Measurements from ENCODE around the gene ATG5.

ATG5 gene

DNA sequence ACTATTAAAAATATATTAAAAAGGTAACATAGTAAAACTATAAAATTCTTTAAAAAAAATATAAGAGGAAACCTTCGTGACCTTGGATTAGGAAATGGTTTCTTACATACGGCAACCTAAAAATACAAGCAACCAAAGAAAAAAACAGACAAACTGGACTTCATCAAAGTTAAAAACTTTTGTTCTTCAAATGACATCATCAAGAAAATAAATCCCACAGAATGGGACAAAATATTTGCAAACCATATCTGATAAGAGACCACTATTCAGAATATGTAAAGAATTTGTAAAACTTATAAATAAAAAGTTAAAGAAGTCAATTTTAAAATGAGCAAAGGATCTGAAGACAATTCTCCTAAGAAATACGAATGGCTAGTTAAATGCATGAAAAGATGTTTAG, 110.0 kb downstream of the ATG5 start:
- no peak overlapping the region for H2AFZ ChIP-seq (ENCODE audit: low read length)
- no peak overlapping the region for H3K4me3 ChIP-seq (ENCODE audit: low read length, poor library complexity, severe bottlenecking)
- no peaks in the 10 kb centered on the region for H4K20me1 ChIP-seq (ENCODE audit: insufficient read depth, low read length, poor library complexity, severe bottlenecking)
- no peaks in the 10 kb centered on the region for H3F3A ChIP-seq (ENCODE audit: low read depth)
- H3K9me3 ChIP-seq (ENCODE audit: insufficient read depth, low read depth, low read length), result no peaks in the 10 kb centered on the region
- H3K79me2 ChIP-seq (ENCODE audit: insufficient read depth, low read length), result peaks cover 20% of the 10 kb centered on the region; the same call in 1 of the 2 replicates
- no peaks in the 10 kb centered on the region for H3K4me1 ChIP-seq (ENCODE audit: insufficient read depth, low read length, poor library complexity, severe bottlenecking)
- no peaks in the 10 kb centered on the region for H3K9me2 ChIP-seq (replicated peaks; ENCODE audit: low read depth, low read length)
- no peak overlapping the region for H3K4me2 ChIP-seq (ENCODE audit: low read depth, low read length, poor library complexity, severe bottlenecking)
- H3K27me3 ChIP-seq (ENCODE audit: insufficient read depth, low read length, poor library complexity, severe bottlenecking), result no peaks in the 10 kb centered on the region
- no peak overlapping the region for H3K9ac ChIP-seq (ENCODE audit: low read depth, low read length, poor library complexity, severe bottlenecking)
- no peaks in the 10 kb centered on the region for H3K36me3 ChIP-seq (ENCODE audit: insufficient read depth, low read length)
- TF ChIP-seq, protein P1, sequence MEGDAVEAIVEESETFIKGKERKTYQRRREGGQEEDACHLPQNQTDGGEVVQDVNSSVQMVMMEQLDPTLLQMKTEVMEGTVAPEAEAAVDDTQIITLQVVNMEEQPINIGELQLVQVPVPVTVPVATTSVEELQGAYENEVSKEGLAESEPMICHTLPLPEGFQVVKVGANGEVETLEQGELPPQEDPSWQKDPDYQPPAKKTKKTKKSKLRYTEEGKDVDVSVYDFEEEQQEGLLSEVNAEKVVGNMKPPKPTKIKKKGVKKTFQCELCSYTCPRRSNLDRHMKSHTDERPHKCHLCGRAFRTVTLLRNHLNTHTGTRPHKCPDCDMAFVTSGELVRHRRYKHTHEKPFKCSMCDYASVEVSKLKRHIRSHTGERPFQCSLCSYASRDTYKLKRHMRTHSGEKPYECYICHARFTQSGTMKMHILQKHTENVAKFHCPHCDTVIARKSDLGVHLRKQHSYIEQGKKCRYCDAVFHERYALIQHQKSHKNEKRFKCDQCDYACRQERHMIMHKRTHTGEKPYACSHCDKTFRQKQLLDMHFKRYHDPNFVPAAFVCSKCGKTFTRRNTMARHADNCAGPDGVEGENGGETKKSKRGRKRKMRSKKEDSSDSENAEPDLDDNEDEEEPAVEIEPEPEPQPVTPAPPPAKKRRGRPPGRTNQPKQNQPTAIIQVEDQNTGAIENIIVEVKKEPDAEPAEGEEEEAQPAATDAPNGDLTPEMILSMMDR (conservative IDR thresholded peaks at IDR 0.05; ENCODE audit: low read length), result no peak
- no peak for TF ChIP-seq EZH2phosphoT487 (IDR thresholded peaks at IDR 0.05; ENCODE audit: borderline replicate concordance)

DNA sequence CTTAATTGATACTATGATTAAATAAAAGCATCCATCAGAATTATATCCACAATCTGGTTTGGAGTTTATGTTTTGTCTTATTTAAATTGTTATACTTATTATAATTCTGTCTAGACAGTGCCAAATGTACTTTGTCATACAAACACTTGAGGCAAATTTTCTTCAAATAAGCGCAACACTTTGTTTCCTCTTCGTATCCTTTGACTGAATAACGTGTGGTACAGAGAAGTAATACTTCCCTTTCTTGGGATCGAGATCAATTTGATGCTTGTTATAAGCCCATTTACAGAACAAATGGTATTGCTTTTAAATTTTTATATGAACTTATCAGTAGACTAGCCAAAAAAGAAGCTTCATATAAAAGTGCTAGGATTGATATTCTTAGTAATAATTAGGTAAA, 111.0 kb downstream of the ATG5 start:
- H3K36me3 ChIP-seq (ENCODE audit: insufficient read depth, low read length), result no peaks in the 10 kb centered on the region
- no peaks in the 10 kb centered on the region for H3K4me1 ChIP-seq (ENCODE audit: insufficient read depth, low read length, poor library complexity, severe bottlenecking)
- no peak overlapping the region for H3K4me3 ChIP-seq (ENCODE audit: low read length, poor library complexity, severe bottlenecking)
- TF ChIP-seq, protein P1 (conservative IDR thresholded peaks at IDR 0.05; ENCODE audit: low read length), result no peak
- TF ChIP-seq EZH2phosphoT487 (IDR thresholded peaks at IDR 0.05; ENCODE audit: borderline replicate concordance), result no peak
- H3K9me2 ChIP-seq (replicated peaks; ENCODE audit: low read depth, low read length), result no peaks in the 10 kb centered on the region
- H3K9me3 ChIP-seq (ENCODE audit: insufficient read depth, low read depth, low read length), result no peaks in the 10 kb centered on the region
- H3K27me3 ChIP-seq (ENCODE audit: insufficient read depth, low read length, poor library complexity, severe bottlenecking), result no peaks in the 10 kb centered on the region
- peaks cover 13% of the 10 kb centered on the region; the same call in 1 of the 2 replicates for H3K79me2 ChIP-seq (ENCODE audit: insufficient read depth, low read length)
- no peaks in the 10 kb centered on the region for H4K20me1 ChIP-seq (ENCODE audit: insufficient read depth, low read length, poor library complexity, severe bottlenecking)
- H3K4me2 ChIP-seq (ENCODE audit: low read depth, low read length, poor library complexity, severe bottlenecking), result no peak overlapping the region
- H3K9ac ChIP-seq (ENCODE audit: low read depth, low read length, poor library complexity, severe bottlenecking), result no peak overlapping the region
- no peak overlapping the region for H2AFZ ChIP-seq (ENCODE audit: low read length)
- no peaks in the 10 kb centered on the region for H3F3A ChIP-seq (ENCODE audit: low read depth)

DNA sequence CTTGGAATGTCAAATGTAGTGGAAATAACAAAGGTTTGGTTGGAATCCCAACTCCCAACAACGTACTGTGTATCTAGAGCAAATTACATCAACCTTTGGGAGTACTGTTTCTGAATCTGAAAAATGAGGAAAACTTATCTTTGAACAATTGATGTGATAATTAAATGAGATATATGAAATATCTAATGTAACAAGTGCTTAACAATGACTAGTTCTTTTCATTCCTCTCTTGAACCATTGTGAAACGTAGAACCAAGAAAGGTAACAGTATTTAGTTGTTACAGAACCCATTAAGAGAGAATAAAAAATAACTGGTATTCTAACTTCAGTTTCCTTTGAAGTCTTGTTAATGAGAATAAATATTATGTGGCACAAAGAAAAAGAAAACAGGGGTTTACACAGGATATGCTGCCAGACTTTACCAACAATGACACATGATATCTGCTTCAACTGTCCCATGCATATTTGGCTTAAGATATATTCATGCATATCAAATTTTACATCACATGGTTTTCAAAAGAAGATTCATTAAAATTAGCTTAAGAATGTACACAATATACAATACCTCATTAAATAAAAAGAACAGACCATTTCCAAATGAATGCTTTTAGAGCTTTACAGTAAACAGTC, 111.8 kb downstream of the ATG5 start:
- Histone ChIP-seq H2AFZ (ENCODE audit: low read length) (no peak overlapping the region), H3K4me1 (ENCODE audit: insufficient read depth, low read length, poor library complexity, severe bottlenecking) (no peaks in the 10 kb centered on the region), H3K27me3 (ENCODE audit: insufficient read depth, low read length, poor library complexity, severe bottlenecking) (no peaks in the 10 kb centered on the region), H3K4me3 (ENCODE audit: low read length, poor library complexity, severe bottlenecking) (no peak overlapping the region), H3K9ac (ENCODE audit: low read depth, low read length, poor library complexity, severe bottlenecking) (no peak overlapping the region), H3K79me2 (ENCODE audit: insufficient read depth, low read length) (peaks cover 8% of the 10 kb centered on the region; the same call in 1 of the 2 replicates), H3K9me3 (ENCODE audit: insufficient read depth, low read depth, low read length) (no peaks in the 10 kb centered on the region), H3F3A (ENCODE audit: low read depth) (no peaks in the 10 kb centered on the region), H3K4me2 (ENCODE audit: low read depth, low read length, poor library complexity, severe bottlenecking) (no peak overlapping the region), H3K9me2 (replicated peaks; ENCODE audit: low read depth, low read length) (no peaks in the 10 kb centered on the region), H4K20me1 (ENCODE audit: insufficient read depth, low read length, poor library complexity, severe bottlenecking) (no peaks in the 10 kb centered on the region), H3K36me3 (ENCODE audit: insufficient read depth, low read length) (0 out of 2 replicates have a peak, but pooled peaks cover 4% of the 10 kb centered on the region)
- TF ChIP-seq, protein P1 (conservative IDR thresholded peaks at IDR 0.05; ENCODE audit: low read length), result no peak
- no peak for TF ChIP-seq EZH2phosphoT487 (IDR thresholded peaks at IDR 0.05; ENCODE audit: borderline replicate concordance)

Measured in Loucy (cell line).